SHP77 treated with DMSO at 0.1 percent for 48 hours (cell line): ENCODE results near the gene PCDHGA3.
"Not testable (repeated sequence)": the region's sequence is repeated elsewhere in the genome, so short reads cannot be mapped to it uniquely, and the experiment has no call there.

Source experiments
- DNase-seq: peaks from one replicate; lab custom pipeline; 2025; lab: John Stamatoyannopoulos, UW

Gene PCDHGA3

DNA sequence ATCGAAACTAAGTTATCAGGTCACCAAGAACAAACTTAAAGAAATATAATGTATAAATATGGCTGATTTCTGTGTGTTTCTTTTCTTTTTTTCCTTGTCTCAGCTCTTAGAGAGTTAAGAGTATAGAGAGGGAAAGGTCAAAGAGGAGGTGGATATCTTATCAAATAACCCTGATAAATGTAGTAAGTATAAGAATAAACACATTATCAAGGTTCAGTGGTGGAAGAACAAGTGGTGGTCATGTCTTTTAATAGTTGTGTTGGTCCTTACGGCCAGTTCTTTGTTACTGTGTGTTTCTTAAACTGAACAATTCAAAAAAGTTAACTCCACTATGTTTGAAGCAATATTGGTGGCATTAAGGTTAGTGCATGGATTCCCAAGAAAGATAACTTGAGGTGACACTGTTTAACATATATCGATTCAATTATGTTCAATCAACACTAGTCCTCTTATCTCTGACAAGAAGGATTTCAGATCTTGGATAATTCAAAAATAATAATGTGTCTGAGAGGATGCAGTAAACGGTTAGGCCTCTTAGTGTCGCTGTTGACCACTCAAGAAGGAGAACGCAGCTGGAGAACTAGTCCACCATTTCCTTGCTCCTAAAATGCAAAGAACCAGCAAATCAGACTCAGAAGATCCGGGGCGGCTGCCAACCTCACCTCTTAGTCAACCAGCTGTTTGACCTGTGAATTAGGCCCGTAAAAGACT lies at the start of gene PCDHGA3:
TSS of gene PCDHGA3 (plus strand) at position 588 of the 711 bp plus-strand sequence. CDS start 205 bp downstream, outside the sequence.
- DNase-seq: no peak

- no peak for DNase-seq
Measured at GRCh38 chr5:141298376-141298775, 45.3 kb upstream of the PCDHGA3 start.

DNA sequence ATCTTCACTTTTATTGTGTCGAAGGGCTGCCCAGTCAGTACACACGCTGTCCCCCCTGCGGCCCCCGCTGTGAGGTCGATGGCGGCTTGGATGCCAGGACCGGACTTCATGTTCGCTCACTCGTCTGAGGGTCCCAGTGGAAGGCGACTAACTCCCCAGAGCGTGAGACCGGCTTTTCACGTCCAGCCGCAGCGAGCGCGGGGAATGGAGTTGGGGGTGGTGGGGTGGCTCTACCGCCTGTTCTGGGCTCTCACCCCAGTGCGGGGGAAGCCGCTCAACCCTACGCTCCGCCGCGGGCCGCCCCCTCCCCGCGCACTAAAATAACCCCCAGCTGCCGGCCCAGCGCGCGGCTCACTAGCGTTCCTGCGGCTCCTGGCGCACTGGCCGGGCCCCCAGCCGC lies 39.9 kb upstream of the PCDHGA3 start, which contains the start of gene SLC25A2:
TSS of gene SLC25A2 (minus strand) at position 294 of the 400 bp plus-strand sequence. CDS start at position 110, 184 bp downstream.
- DNase-seq: no peak

DNA sequence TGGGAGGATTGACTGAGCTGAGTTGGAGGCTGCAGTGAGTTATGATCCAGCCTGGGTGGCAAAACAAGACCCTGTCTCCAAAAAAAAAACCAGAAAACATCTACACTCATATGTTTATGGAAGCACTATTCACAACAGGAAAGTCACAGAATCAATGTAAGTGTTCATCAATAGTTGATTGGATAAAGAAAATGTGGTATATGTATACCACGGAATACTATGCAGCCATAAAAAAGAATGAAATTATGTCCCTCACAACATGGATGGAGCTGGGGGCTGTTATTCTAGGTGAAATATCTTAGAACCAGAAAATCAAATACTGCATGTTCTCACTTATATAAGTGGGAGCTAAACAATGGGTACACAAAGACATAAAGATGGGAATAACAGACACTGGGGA lies 37.0 kb upstream of the PCDHGA3 start:
- DNase-seq: no peak

- no peak for DNase-seq
Measured at GRCh38 chr5:141313711-141314110, 29.9 kb upstream of the PCDHGA3 start.

DNA sequence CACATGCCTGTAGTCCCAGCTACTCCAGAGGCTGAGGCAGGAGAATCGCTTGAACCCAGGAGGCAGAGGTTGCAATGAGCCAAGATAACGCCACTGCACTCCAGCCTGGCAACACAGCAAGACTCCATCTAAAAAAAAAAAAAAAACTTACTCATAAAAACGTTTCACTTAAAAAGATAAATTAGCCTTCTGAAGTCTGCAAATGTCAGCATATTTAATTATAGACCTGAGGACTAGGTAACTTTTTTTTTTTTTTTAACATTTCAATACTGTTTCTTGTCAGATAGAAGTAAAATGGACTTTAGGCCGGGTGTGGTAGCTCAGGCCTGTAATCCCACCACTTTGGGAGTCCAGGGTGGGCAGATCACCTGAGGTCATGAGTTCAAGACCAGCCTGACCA lies 26.7 kb upstream of the PCDHGA3 start:
- not testable (repeated sequence) for DNase-seq

DNA sequence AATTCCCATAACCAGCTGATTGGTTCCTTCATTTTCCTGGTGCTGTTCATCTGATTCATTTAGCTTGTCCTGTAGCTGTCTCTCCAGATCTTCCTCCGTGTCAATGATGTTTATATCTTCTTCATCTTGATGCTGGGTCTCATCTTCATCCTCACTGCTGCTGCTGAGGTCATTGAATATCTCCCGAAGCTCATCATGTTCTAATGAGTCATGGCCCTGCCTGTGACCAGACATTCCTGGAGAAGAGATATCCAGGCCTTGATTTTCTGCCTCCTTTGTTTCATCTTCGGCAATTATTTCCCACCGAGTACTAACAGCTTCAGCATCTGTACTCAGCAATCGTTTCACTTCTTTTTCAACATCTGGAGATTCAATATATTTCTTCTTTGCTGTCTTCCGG lies 24.4 kb upstream of the PCDHGA3 start:
- DNase-seq: no peak

DNA sequence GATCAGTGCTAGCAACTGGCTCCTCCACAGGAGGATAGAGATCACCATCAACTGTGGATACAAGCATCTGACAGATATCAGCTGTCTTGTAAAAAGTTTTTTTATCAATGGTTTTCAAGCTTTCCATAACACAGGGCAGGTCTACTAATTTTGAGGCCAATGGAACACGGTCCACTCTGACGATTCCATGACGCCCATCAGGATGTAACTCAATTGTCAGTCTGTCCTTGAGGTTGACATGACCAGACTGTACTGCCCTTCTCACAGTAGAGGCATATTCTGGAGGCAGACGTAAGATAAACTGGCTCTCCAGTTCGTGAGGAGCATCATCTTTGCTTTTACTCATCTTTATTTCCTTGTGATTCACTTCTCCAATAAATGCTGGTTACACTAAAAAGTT lies 23.9 kb upstream of the PCDHGA3 start:
- DNase-seq: no peak

GRCh38 chr5:141320225-141321169 lies 23.1 kb upstream of the PCDHGA3 start, which contains the start of gene TAF7:
Gene TAF7 (minus strand): TSS chr5:141320784. CDS start chr5:141320044, 740 bp downstream.
- peak; percentile 75 for DNase-seq

GRCh38 chr5:141322261-141322660 lies 21.4 kb upstream of the PCDHGA3 start:
- DNase-seq: no peak

DNA sequence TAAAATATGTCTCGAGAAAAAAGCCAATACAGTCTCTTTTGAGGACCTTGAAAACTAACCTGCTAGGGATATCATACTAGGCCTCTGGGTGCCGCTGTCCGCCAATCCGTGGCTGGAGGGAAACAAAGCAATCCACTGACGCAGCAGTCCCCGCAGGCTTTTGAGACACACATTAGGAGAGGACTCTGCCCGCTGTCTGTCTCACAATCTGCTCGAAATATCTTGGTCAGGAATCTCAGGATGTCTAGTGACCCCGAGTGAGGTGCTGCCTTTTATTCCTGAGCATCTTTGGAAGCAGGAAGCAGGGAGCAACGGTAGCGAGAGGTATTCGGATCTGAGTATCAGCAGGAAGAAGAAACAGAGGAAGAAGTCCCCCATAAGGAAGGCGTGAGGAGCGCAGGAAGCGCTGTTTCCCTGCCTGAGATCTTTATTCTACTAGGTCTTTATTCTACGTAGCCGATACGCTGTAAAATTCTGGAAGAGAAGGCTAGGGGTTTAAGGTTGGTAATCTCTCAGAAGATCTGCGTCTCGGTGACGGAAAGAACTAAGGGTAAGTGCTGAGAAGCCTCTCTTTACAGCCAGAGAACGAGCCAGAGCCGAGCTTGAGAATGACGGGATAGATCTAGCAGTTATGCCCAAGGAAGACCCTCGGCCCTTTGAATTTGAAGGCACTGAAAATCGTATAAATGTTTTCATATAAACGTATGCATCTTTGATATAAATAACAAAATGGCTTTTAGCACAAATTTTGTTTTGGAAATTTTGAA lies 17.4 kb upstream of the PCDHGA3 start:
- peak; percentile 58 for DNase-seq

DNA sequence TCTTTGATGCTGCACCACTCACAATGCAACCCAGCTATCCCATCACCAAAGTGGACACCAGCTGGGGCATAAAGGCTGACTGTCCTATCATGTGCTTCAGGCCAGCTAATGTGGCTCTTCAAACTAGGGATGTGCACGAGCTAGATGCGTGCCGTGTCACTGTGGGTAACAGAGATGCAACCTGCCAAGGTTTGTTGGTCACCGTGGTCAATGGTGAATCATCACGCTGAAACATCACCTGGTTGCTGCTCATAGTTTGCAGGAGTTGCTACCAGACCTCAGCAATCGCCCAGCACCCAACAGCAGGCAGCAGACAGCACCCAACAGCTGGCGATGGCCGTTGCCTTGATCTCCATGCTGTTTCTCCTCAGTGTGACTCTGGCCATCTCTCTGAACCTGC lies 15.4 kb upstream of the PCDHGA3 start:
- DNase-seq: no peak

- DNase-seq: no peak
Measured at GRCh38 chr5:141330299-141331080, 13.1 kb upstream of the PCDHGA3 start, which contains the start of gene PCDHGA1. Gene PCDHGA1 (plus strand): TSS chr5:141330514.

DNA sequence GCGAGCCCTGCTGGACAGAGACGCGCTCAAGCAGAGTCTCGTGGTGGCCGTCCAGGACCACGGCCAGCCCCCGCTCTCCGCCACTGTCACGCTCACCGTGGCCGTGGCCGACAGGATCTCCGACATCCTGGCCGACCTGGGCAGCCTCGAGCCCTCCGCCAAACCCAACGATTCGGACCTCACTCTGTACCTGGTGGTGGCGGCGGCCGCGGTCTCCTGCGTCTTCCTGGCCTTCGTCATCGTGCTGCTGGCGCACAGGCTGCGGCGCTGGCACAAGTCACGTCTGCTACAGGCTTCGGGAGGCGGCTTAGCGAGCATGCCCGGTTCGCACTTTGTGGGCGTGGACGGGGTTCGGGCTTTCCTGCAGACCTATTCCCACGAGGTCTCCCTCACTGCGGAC lies 11.1 kb upstream of the PCDHGA3 start:
- not testable (repeated sequence) for DNase-seq

DNA sequence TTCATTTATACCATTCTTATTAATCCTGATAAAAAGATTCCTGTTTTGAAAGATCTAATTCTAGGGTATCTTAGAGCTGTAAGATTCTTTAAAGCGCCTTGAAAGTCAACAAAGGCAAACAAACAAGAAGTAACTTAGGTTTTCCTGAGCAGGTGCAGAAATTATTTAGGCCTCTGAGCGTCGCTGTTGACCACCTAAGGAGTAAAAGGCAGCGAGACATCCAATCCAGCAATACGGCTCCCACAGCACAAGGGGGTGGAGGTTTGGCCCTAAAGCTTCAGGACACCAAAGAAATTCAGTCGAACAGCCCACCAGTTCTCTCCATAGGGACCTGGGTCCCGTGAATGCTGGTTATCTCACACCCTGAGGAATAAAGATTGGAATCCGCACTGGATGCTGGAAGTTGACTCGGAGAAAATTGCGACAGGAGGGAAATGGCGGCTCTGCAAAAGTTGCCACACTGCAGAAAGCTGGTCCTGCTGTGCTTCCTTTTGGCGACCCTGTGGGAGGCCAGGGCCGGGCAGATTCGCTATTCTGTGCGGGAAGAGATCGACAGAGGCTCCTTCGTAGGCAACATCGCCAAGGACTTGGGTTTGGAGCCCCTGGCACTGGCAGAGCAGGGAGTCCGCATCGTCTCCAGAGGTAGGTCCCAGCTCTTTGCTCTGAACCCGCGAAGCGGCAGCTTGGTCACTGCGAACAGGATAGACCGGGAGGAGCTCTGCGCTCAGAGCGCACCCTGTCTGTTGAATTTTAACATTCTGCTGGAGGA lies 4.9 kb upstream of the PCDHGA3 start, which contains the start of gene PCDHGA2:
TSS of gene PCDHGA2 (plus strand) at position 223 of the 769 bp plus-strand sequence.
- no peak for DNase-seq

DNA sequence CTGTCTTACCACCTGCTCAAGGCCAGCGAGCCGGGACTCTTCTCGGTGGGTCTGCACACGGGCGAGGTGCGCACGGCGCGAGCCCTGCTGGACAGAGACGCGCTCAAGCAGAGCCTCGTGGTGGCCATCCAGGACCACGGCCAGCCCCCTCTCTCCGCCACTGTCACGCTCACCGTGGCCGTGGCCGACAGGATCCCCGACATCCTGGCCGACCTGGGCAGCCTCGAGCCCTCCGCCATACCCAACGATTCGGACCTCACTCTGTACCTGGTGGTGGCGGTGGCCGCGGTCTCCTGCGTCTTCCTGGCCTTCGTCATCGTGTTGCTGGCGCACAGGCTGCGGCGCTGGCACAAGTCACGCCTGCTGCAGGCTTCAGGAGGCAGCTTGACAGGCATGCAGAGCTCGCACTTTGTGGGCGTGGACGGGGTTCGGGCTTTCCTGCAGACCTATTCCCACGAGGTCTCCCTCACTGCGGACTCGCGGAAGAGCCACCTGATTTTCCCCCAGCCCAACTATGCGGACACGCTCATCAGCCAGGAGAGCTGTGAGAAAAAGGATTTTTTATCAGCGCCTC lies 2.8 kb upstream of the PCDHGA3 start:
- DNase-seq: not testable (repeated sequence)

DNA sequence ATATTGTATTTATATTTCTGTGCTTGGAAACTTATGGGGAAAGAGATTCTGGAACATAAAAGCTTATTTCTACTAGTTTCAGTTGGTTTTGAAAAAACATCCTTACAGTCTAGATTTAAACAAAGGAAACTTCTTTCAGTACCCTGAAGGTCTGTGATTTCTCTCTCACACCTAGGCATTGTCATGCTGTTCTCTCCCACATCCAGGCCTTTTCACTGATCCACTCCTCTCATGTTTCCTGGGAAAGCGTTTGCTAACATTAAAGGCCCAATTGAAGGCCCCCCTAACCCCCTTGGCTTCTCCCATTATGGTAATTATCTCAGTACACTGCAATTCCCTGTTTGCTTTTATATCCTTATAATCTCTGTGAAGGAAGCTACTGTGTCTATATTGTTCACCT lies 856 bp upstream of the PCDHGA3 start:
- no peak for DNase-seq

DNA sequence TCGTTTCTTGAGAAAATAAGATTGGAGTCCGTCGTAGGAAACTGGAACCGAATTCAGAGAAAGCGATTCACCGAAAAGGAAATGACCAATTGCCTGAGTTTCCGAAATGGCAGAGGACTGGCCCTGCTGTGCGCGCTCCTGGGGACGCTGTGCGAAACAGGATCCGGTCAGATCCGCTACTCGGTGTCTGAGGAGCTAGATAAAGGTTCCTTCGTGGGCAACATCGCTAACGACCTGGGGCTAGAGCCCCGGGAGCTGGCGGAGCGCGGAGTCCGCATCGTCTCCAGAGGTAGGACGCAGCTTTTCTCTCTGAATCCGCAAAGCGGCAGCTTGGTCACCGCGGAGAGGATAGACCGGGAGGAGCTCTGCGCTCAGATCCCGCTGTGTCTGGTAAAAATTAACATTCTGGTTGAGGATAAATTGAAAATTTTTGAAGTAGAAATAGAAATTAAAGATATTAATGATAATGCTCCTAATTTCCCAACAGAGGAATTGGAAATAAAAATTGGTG lies 379 bp downstream of the PCDHGA3 start:
- no peak for DNase-seq

DNA sequence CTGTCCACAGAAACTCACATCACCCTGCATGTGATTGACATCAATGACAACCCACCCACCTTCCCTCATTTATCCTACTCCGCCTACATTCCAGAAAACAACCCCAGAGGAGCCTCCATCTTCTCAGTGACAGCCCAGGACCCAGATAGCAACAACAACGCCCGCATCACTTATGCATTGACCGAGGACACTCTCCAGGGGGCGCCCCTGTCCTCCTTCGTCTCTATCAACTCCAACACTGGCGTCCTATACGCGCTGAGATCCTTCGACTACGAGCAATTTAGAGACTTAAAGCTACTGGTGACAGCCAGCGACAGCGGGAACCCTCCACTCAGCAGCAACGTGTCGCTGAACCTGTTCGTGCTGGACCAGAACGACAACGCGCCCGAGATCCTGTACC lies 1.7 kb downstream of the PCDHGA3 start:
- DNase-seq: no peak

GRCh38 chr5:141346017-141346416 lies 2.4 kb downstream of the PCDHGA3 start:
- not testable (repeated sequence) for DNase-seq
